Glutamatergic neuron (in vitro differentiated cells): ENCODE data around the gene CSNK1G1. TPM values are rescaled to one million over a fixed set of nuclear protein-coding genes. Genes with fewer than 3 reads are reported as not detected.
"Not testable (repeated sequence)": the region's sequence is repeated elsewhere in the genome, so short reads cannot be mapped to it uniquely, and the experiment has no call there.

Experiments
- DNase-seq: peaks from one replicate; pipeline ENCODE4 v3.0.0; 2022
- H3K27ac Mint-ChIP-seq: one replicate; pipeline ENCODE4 v1.8.0; 2020; ENCODE audit warnings: mild to moderate bottlenecking, mixed read lengths, inconsistent platforms; ENCODE audit not compliant: unreplicated experiment
- H3K27me3 Mint-ChIP-seq: one replicate; pipeline ENCODE4 v1.8.0; 2020; ENCODE audit warnings: mild to moderate bottlenecking, moderate library complexity, mixed read lengths, inconsistent platforms; ENCODE audit not compliant: unreplicated experiment
- H3K36me3 Mint-ChIP-seq: one replicate; pipeline ENCODE4 v1.8.0; 2020; ENCODE audit warnings: mild to moderate bottlenecking, mixed read lengths, inconsistent platforms; ENCODE audit not compliant: unreplicated experiment
- H3K4me1 Mint-ChIP-seq: one replicate; pipeline ENCODE4 v1.8.0; 2020; ENCODE audit warnings: mild to moderate bottlenecking, low read depth, mixed read lengths, inconsistent platforms; ENCODE audit not compliant: unreplicated experiment
- H3K4me3 Mint-ChIP-seq: one replicate; pipeline ENCODE4 v1.8.0; 2020; ENCODE audit warnings: mild to moderate bottlenecking, mixed read lengths, inconsistent platforms; ENCODE audit not compliant: unreplicated experiment
- H3K9me3 Mint-ChIP-seq: one replicate; pipeline ENCODE4 v1.8.0; 2020; ENCODE audit warnings: mild to moderate bottlenecking, moderate library complexity, mixed read lengths, inconsistent platforms; ENCODE audit not compliant: unreplicated experiment
- CTCF ChIP-seq: fragments of 200-600 bp; sonication (generic); IDR thresholded peaks from one replicate; pipeline ENCODE4 v1.5.0; 2021; ENCODE audit not compliant: partially characterized antibody, unreplicated experiment
- long read RNA-seq: library from polyadenylated mRNA; unstranded; transcript quantifications from one replicate; pipeline ENCODE4 v2.0.0, GENCODE V29; 2020; ENCODE audit not compliant: unreplicated experiment
- total RNA-seq: library from RNA; stranded (reverse); fragmentation: NEBNext Ultra II Directional; extraction: Animal tissue kit (Norgen Biotek cat#: 25700); gene quantifications from one replicate; pipeline ENCODE4 v1.2.1, GENCODE V29; 2021; ENCODE audit not compliant: unreplicated experiment

Gene CSNK1G1
- total RNA-seq: 34.2 TPM
- long read RNA-seq, full-length matches to known transcripts: 6 of 12 reads
- long read RNA-seq, partial matches to known transcripts: 1 of 12 reads
- long read RNA-seq, other reads (novel, unspliced or antisense): 5 of 12 reads

DNA sequence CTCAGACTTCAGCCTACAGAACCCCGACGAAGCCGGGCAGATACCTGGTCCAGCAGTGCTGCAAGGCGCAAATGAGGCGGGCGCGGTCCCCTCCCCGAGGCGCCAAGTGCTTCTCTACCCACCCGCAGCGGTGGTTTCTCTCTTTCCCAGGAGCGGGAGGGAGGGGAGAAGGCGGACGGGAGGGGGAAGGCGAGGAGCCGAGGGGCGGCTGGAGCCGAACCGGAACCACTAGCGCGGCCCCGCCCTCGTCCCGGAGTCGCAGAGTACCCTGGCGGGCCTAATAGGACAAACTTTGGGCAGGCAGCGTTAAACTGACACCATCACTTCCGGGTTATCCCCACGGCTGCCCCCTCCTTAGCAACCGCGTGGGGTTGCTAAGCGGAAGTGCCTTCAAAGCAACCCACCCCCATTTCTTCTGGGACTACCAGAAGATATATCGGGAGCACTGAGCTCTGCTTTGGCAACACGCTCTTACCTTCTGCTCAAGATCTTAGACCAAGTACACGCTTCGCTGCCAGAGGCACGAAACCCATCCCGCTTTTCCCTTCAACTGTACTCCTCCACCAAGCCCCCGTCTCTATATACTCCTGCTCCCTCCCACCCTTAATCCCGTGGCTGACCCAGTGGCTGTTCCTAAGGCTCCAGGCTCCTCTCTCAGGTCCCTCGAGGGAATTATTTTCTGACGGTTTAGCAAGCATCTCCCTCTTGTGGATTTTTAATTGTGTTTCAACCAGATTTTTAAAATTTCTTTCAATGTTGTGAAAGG, at the start of gene CSNK1G1:
CSNK1G1 (minus strand) TSS at position 230 of the 766 bp plus-strand sequence. CDS start 55,674 bp downstream, outside the sequence.
- Mint-ChIP-seq H3K4me1 (peaks cover 10% of the 10 kb centered on the region), H3K4me3 (peak within 1 kb of the TSS; percentile 98), H3K36me3 (no peaks in the 10 kb centered on the region), H3K27ac (peak within 1 kb of the TSS; percentile 93), H3K9me3 (peaks cover 14% of the 10 kb centered on the region), H3K27me3 (no peaks in the 10 kb centered on the region)
- peak; percentile 97 for DNase-seq
- TF ChIP-seq CTCF: peak; percentile 38

- H3K27ac Mint-ChIP-seq: no peak overlapping the region
- no peaks in the 10 kb centered on the region for H3K9me3 Mint-ChIP-seq
- H3K36me3 Mint-ChIP-seq: no peaks in the 10 kb centered on the region
- no peak overlapping the region for H3K4me3 Mint-ChIP-seq
- no peaks in the 10 kb centered on the region for H3K4me1 Mint-ChIP-seq
- DNase-seq: no peak
- no peaks in the 10 kb centered on the region for H3K27me3 Mint-ChIP-seq
- no peak for TF ChIP-seq CTCF
Observed at GRCh38 chr15:64400583-64400982, 44.6 kb upstream of the CSNK1G1 start.

DNA sequence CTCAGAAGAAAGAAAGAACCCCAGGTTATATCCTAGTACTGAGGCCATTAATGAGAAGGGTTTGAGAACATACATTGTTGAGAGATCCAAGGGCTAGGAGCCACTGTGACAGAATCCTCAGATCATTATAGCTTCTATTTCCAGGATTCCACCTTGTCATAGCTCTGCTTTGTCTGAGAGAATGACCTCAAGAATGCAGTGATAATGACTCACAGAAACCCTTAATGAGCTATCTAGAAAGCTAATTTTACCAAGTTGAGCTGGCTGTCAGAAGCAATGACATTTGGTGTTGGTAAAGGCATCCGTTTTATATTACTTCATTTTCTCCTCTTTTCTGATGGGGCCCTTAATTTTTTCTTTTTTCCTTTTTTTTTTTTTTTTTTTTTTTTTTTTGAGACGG, 42.6 kb upstream of the CSNK1G1 start:
- no peaks in the 10 kb centered on the region for H3K36me3 Mint-ChIP-seq
- H3K27me3 Mint-ChIP-seq: no peaks in the 10 kb centered on the region
- H3K27ac Mint-ChIP-seq: no peak overlapping the region
- DNase-seq: no peak
- no peaks in the 10 kb centered on the region for H3K4me1 Mint-ChIP-seq
- no peak for TF ChIP-seq CTCF
- H3K4me3 Mint-ChIP-seq: no peak overlapping the region
- H3K9me3 Mint-ChIP-seq: no peaks in the 10 kb centered on the region

- Mint-ChIP-seq H3K27ac (no peak overlapping the region), H3K9me3 (no peaks in the 10 kb centered on the region), H3K36me3 (no peaks in the 10 kb centered on the region), H3K4me1 (no peaks in the 10 kb centered on the region), H3K27me3 (no peaks in the 10 kb centered on the region), H3K4me3 (no peak overlapping the region)
- TF ChIP-seq CTCF: no peak
- DNase-seq: no peak
Observed at GRCh38 chr15:64396789-64397188, 40.8 kb upstream of the CSNK1G1 start.

GRCh38 chr15:64392471-64392870, 36.5 kb upstream of the CSNK1G1 start:
- not testable (repeated sequence) for H3K27me3 Mint-ChIP-seq, H3K27ac Mint-ChIP-seq, H3K9me3 Mint-ChIP-seq, H3K36me3 Mint-ChIP-seq, DNase-seq, H3K4me3 Mint-ChIP-seq, H3K4me1 Mint-ChIP-seq
